Pancreas (tissue), 10 donors: ENCODE data around the gene RSPH6A. TPM values are rescaled to one million over a fixed set of nuclear protein-coding genes. Genes with fewer than 3 reads are reported as not detected.

ENCODE experiments used
- ATAC-seq, 4 donors: fragments of 200-7000 bp; cut with Tn5 transposase; one replicate each; pipeline versions ENCODE4 v1.8.0 to v1.9.1; 2020; ENCODE audit warnings: mild to moderate bottlenecking in 4 of 4, moderate library complexity in 4 of 4
- DNase-seq, 6 donors: peaks; one replicate each; pipeline ENCODE4 v3.0.0-alpha.2; 2020
- FAIRE-seq: peaks from 2 replicates; lab custom pipeline; 2012; peaks lifted over from hg19 to GRCh38; lab: Jason Lieb, UNC
- H3K27ac ChIP-seq, 4 donors: fragments of 200-600 bp; sonication (generic); 1 replicate in 3 of 4; 2 replicates in 1 of 4; pipeline versions ENCODE4 v1.5.0 to v1.8.0; 2020
- H3K27me3 ChIP-seq, 4 donors: fragments of 200-600 bp; one replicate each; pipeline ENCODE4 v1.8.0; 2021
- H3K36me3 ChIP-seq, 3 donors: fragments of 200-600 bp; sonication (generic) in 1 of 3; one replicate each; pipeline versions ENCODE4 v1.5.0 to v1.8.0; 2020 to 2021
- H3K4me1 ChIP-seq, 3 donors: fragments of 200-600 bp; one replicate each; pipeline ENCODE4 v1.8.0; 2021
- H3K4me3 ChIP-seq, 4 donors: fragments of 200-600 bp; sonication (generic) in 2 of 4; one replicate each; pipeline versions ENCODE4 v1.5.0 to v1.8.0; 2020 to 2021
- H3K9me3 ChIP-seq, 4 donors: fragments of 200-600 bp; one replicate each; pipeline ENCODE4 v1.8.0; 2021
- WGBS, 2 donors: extraction: QIAGEN DNeasy Blood & Tissue Kit; methylation state at CpG; one replicate each; pipeline ENCODE4 v1.1.7; 2013; 5-methylcytosine and 5-hydroxymethylcytosine counted together
- intact Hi-C, 3 donors: fragments of 100-400 bp; cut with DNase I; formaldehyde crosslinking; loops; one replicate each; pipeline versions ENCODE4 v1.11.1 to v1.14.2; 2022
- polyA plus RNA-seq, 2 donors: library from polyadenylated mRNA; stranded (reverse); fragments of 200-250 nt; gene quantifications; one replicate each; pipeline ENCODE4 v1.2.3, GENCODE V29; 2013
- total RNA-seq, 6 donors: library from RNA; stranded (reverse); fragmentation: NEBNext Ultra II Directional in 4 of 6; extraction: Animal tissue kit (Norgen Biotek cat#: 25700) in 4 of 6; gene quantifications; one replicate each; pipeline versions ENCODE4 v1.2.1 to v1.2.4, GENCODE V29; 2021 to 2023
- TF ChIP-seq, protein P1 (sequence below), 4 donors: fragments of 200-600 bp; sonication (generic) in 3 of 4; IDR thresholded peaks; one replicate each; pipeline versions ENCODE4 v1.5.0 to v1.8.0; 2021; ENCODE audit warnings: antibody characterized with exemption in 4 of 4
- donor health status: healthy with polysubstance abuse.
- donor health status: DM: no; HTN: no; CAD: no; lungs with moderate emphysema.
- donor health status: DM: no; HTN: no; CAD: no.
- donor health status: control.
- donor health status: control.
- donor health status: Bipolar disorder and iron deficiency.
- donor health status: DM: yes; HTN: yes; CAD: no.
- donor health status: DM: no; HTN: no; CAD: no.
- donor health status: DM: no; HTN: no; CAD: no.
- donor health status: DM: yes; HTN: yes; CAD: no.

RSPH6A gene
- total and polyA plus RNA-seq, 8 donors = 0.08 TPM; not detected in 6

DNA sequence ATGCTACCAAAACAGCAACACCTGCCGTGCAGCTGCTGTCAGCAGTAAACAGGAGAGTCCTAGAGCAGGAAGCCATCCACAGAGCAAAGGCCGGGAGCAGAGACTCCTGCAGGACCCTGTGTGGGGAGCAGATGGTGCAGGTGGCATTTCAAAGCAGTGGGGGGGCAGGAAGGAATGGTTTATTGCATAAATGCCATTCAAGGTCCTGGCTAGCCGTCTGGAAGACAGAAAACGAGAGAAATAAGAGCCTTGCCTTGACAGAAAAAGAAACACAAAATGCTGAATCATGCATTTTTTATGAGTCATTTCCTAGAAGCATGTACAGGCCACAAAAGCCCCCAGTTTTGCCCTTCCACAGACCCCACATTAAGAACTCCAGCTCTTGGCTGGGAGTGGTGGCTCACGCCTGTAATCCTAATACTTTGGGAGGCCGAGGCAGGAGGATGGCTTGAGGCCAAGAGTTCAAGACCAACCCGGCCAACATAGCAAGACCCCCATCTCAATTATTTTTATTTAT is 5.4 kb downstream of the RSPH6A start:
- Histone ChIP-seq H3K27me3 (no peaks in the 10 kb centered on the region), H3K9me3 (no peaks in the 10 kb centered on the region), H3K4me3 (no peak overlapping the region), H3K4me1 (no peaks in the 10 kb centered on the region), H3K27ac (no peak overlapping the region), H3K36me3 (no peaks in the 10 kb centered on the region)
- DNase-seq (no peak), ATAC-seq (peak in 1 of 4 donors; percentile 41), FAIRE-seq (no peak)
- WGBS, 2 donors = 50 to 71% methylated on average over 7 of the region's 7 CpGs
- TF ChIP-seq, protein P1, sequence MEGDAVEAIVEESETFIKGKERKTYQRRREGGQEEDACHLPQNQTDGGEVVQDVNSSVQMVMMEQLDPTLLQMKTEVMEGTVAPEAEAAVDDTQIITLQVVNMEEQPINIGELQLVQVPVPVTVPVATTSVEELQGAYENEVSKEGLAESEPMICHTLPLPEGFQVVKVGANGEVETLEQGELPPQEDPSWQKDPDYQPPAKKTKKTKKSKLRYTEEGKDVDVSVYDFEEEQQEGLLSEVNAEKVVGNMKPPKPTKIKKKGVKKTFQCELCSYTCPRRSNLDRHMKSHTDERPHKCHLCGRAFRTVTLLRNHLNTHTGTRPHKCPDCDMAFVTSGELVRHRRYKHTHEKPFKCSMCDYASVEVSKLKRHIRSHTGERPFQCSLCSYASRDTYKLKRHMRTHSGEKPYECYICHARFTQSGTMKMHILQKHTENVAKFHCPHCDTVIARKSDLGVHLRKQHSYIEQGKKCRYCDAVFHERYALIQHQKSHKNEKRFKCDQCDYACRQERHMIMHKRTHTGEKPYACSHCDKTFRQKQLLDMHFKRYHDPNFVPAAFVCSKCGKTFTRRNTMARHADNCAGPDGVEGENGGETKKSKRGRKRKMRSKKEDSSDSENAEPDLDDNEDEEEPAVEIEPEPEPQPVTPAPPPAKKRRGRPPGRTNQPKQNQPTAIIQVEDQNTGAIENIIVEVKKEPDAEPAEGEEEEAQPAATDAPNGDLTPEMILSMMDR (IDR thresholded peaks at IDR 0.05) = no peak
- intact Hi-C loops = loop anchor here in 1 of 3 donors (10.0 kb wide), 1 partner anchor 205 kb away; no protein-coding TSS in a partner anchor

DNA sequence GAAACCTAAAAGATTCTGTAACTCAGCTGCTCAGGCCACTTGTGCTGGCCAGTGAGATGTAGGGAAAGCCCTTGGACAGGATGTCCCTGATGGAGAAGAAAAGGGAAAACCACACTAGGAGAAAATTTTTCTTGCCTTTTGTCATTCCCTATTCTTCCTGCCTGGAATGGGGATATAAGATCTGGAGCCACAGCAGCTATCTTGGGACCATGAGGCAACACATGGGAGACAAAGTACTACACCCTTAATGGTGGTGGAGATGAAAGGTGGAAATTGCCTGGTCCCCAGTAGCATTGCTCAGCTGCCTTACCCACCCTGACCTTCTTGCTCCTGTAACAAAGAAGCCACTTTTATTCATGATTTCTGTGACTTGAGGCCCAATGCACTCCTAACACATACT is 9.4 kb downstream of the RSPH6A start:
- no peaks in the 10 kb centered on the region for H3K36me3 ChIP-seq
- H3K4me1 ChIP-seq = no peaks in the 10 kb centered on the region
- H3K27me3 ChIP-seq = no peaks in the 10 kb centered on the region
- DNase-seq = no peak
- ATAC-seq = no peak
- intact Hi-C loops = no loop called here
- no peak for FAIRE-seq
- H3K4me3 ChIP-seq = no peak overlapping the region
- H3K9me3 ChIP-seq = no peaks in the 10 kb centered on the region
- no peak overlapping the region for H3K27ac ChIP-seq
- TF ChIP-seq, protein P1 (IDR thresholded peaks at IDR 0.05) = no peak

DNA sequence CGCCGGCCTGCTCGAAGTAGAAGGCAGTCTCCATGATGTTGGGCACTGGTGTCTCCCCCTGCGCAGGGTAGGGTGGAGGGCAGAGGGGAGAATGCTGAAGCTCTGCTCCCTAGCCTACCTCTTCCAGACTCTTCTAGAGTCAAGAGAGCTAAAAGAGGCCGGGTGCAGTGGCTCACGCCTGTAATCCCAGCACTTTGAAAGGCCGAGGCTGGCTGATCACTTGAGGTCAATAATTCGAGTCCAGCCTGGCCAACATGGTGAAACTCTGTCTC is 10.2 kb downstream of the RSPH6A start:
- FAIRE-seq = no peak
- TF ChIP-seq, protein P1 (IDR thresholded peaks at IDR 0.05) = no peak
- Histone ChIP-seq H3K4me1 (no peaks in the 10 kb centered on the region), H3K27me3 (no peaks in the 10 kb centered on the region), H3K36me3 (no peaks in the 10 kb centered on the region), H3K9me3 (no peaks in the 10 kb centered on the region), H3K27ac (no peak overlapping the region), H3K4me3 (no peak overlapping the region)
- 79 to 83% methylated on average over 8 of the region's 8 CpGs for WGBS, 2 donors
- ATAC-seq = no peak
- intact Hi-C loops = no loop called here
- DNase-seq = no peak

DNA sequence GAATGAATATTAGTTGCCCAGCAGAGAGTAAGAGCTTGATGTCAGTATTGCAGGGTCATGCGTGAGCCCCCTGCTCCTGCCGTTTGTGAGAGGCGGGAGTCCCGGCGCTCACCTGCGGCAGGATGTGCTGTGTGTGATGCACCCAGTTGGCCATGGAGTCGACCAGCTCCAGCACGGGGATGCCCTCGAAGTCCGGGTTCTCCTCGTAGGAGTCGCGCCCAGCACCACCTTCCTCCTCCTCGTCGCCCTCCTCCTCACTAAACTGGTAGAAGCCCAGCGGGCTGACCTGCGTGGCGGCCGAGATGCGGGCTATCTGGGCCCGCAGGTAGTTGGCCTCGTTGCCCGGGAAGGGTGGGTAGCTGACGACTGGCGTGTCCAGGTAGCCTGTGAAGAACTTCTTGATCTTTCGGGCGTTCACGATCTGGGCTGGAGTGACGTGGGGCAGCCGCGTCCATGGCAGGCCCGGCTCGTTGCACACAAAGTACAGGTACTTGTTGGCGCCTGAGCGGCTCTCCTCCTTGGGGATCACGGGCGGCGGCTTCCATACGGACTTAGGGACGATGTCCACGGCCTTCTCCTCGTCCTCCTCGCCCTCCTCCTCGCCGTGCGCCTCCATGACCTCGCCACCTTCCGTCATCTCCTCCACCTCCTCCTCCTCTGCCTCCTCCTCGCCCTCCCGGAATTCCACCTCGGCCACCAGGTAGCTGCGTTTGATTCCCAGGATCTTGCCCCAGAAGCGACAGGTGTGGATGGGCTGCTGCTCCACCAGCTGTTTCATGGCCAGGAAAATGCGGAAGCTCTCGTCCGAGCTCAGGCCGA is 10.8 kb downstream of the RSPH6A start:
- Histone ChIP-seq H3K27ac (no peak overlapping the region), H3K4me3 (no peak overlapping the region), H3K27me3 (no peaks in the 10 kb centered on the region), H3K9me3 (no peaks in the 10 kb centered on the region), H3K36me3 (no peaks in the 10 kb centered on the region), H3K4me1 (peaks cover 0 to under 1% (median 0%) of the 10 kb centered on the region in 3 donors)
- FAIRE-seq (no peak), DNase-seq (no peak), ATAC-seq (no peak)
- 79 to 87% methylated on average over 57 of the region's 57 CpGs for WGBS, 2 donors
- TF ChIP-seq, protein P1 (IDR thresholded peaks at IDR 0.05) = no peak
- intact Hi-C loops = no loop called here

DNA sequence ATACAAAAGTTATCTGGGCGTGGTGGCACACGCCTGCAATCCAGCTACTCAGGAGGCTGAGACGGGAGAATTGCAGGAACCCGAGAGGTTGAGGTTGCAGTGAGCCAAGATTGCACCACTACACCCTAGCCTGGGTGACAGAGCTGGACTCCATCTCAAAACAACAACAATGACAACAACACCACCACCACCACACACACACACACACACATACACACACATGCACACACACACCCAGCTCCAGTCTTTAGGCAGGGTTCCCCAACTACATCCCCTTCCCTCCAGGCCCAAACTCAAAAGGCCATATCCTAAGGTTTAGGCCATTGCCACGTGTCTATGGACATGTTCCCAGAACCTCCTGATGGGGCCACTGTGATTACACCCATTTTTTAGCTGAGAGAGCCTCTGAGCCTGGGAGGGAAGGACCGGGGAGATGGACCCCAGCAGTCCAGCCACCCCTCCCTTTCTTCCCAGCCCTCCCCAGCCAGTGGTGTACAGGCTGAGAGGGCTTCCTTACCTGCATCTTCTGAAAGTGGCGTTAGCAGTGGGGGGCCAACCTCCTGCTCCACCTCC is 13.4 kb downstream of the RSPH6A start:
- H3K9me3 ChIP-seq = no peaks in the 10 kb centered on the region
- no peak overlapping the region for H3K4me3 ChIP-seq
- 81 to 89% methylated on average over 7 of the region's 7 CpGs for WGBS, 2 donors
- intact Hi-C loops = no loop called here
- H3K36me3 ChIP-seq = no peaks in the 10 kb centered on the region
- no peak for ATAC-seq
- TF ChIP-seq, protein P1 (IDR thresholded peaks at IDR 0.05) = no peak
- peaks cover 0 to 7% (median 0%) of the 10 kb centered on the region in 3 donors for H3K4me1 ChIP-seq
- H3K27ac ChIP-seq = no peak overlapping the region
- no peak for DNase-seq
- no peak for FAIRE-seq
- H3K27me3 ChIP-seq = no peaks in the 10 kb centered on the region
